Transverse colon (tissue), 4 donors: ENCODE measurements around the gene TNFSF11. TPM values are rescaled to one million over a fixed set of nuclear protein-coding genes. Genes with fewer than 3 reads are reported as not detected.

Experiments
- DNase-seq: peaks from one replicate; pipeline ENCODE4 v3.0.0-alpha.2; 2019
- H3K27ac ChIP-seq, 4 donors: fragments of 200-600 bp; sonication (generic); 2 replicates each; pipeline ENCODE4 v1.5.1; 2016 to 2018; ENCODE audit warnings: inconsistent platforms in 4 of 4
- H3K27me3 ChIP-seq: fragments of 200-600 bp; sonication (generic); 2 replicates; pipeline ENCODE4 v1.5.1; 2017; ENCODE audit warnings: inconsistent platforms
- H3K36me3 ChIP-seq, 4 donors: fragments of 200-600 bp; sonication (generic); 2 replicates each; pipeline ENCODE4 v1.5.1; 2017 to 2019; ENCODE audit warnings: inconsistent platforms in 4 of 4
- H3K4me1 ChIP-seq, 4 donors: fragments of 200-600 bp; sonication (generic); 2 replicates each; pipeline ENCODE4 v1.5.1; 2017 to 2020; ENCODE audit warnings: inconsistent platforms in 4 of 4
- H3K4me3 ChIP-seq, 4 donors: fragments of 200-600 bp; sonication (generic); 1 replicate in 1 of 4; 2 replicates in 3 of 4; pipeline versions ENCODE4 v1.5.1 to v1.6.1; 2017 to 2019; ENCODE audit warnings: inconsistent platforms in 4 of 4
- H3K9me3 ChIP-seq, 2 donors: fragments of 200-600 bp; sonication (generic); 2 replicates each; pipeline ENCODE4 v1.5.1; 2017 to 2019; ENCODE audit warnings: inconsistent platforms in 2 of 2
- CTCF ChIP-seq, 5 experiments: fragments of 200-600 bp in 3 of 5; fragments of 450-650 bp in 2 of 5; sonication (generic) in 3 of 5; IDR thresholded peaks; 1 replicate in 2 of 5; 2 replicates in 3 of 5; pipeline ENCODE4 v1.5.1; 2016 to 2017; ENCODE audit warnings: antibody characterized with exemption in 5 of 5, inconsistent platforms in 3 of 5, mild to moderate bottlenecking in 2 of 5, moderate library complexity in 1 of 5
- EP300 ChIP-seq: sonication (generic); formaldehyde crosslinking; IDR thresholded peaks from one replicate; pipeline ENCODE4 v1.6.1; 2017; ENCODE audit warnings: antibody characterized with exemption, low read depth
- POLR2A ChIP-seq: fragments of 450-650 bp; IDR thresholded peaks from one replicate; pipeline ENCODE4 v1.6.1; 2016; ENCODE audit warnings: antibody characterized with exemption, mild to moderate bottlenecking, moderate library complexity
- POLR2AphosphoS5 ChIP-seq, 3 donors: sonication (generic); formaldehyde crosslinking; IDR thresholded peaks; one replicate each; pipeline ENCODE4 v1.6.1; 2016; ENCODE audit warnings: antibody characterized with exemption in 3 of 3
- WGBS, 2 donors: methylation state at CpG; one replicate each; pipeline ENCODE4 v1.1.5; 2018; ENCODE audit warnings: low coverage in 1 of 2; 5-methylcytosine and 5-hydroxymethylcytosine counted together
- in situ Hi-C, 4 donors: fragments of 200-750 bp; cut with MboI; loops; one replicate each; pipeline versions ENCODE4 v1.15.0 to v1.15.1; 2017; ENCODE audit warnings: low sequenced_read_pairs in 3 of 4, low pct_ligation_motif_present in 1 of 4, low pct_unique_long_range_greater_than_20kb in 1 of 4
- intact Hi-C: fragments of 100-400 bp; cut with DNase I; formaldehyde crosslinking; loops from one replicate; pipeline ENCODE4 v1.15.1; 2023; ENCODE audit warnings: low total_unique reads
- total RNA-seq, 4 donors: library from RNA; depleted of rRNA; stranded (reverse); fragments of >200 nt; gene quantifications; one replicate each; pipeline ENCODE4 v1.1.0, GENCODE V29; 2016

The TNFSF11 gene
- total RNA-seq, 4 donors from 2014 or later = 0.79 TPM; not detected in 3

GRCh38 chr13:42626176-42626860, 52.4 kb downstream of the TNFSF11 start:
- Histone ChIP-seq H3K36me3 (no peaks in the 10 kb centered on the region), H3K27ac (no peak overlapping the region), H3K9me3 (no peaks in the 10 kb centered on the region), H3K4me1 (no peaks in the 10 kb centered on the region), H3K27me3 (no peaks in the 10 kb centered on the region), H3K4me3 (no peak overlapping the region)
- in situ Hi-C loops (no loop called here), intact Hi-C loops (no loop called here)
- no peak for TF ChIP-seq CTCF (IDR thresholded peaks at IDR 0.05)
- no peak for TF ChIP-seq EP300
- TF ChIP-seq POLR2AphosphoS5 (IDR thresholded peaks at IDR 0.05) = no peak
- TF ChIP-seq POLR2A = no peak
- WGBS, 2 donors = 90 to 96% methylated on average over 3 to 5 of the region's 5 CpGs
- no peak for DNase-seq

- H3K36me3 ChIP-seq = no peaks in the 10 kb centered on the region
- TF ChIP-seq POLR2A = no peak
- no peak for TF ChIP-seq POLR2AphosphoS5 (IDR thresholded peaks at IDR 0.05)
- no peak for TF ChIP-seq EP300
- TF ChIP-seq CTCF (IDR thresholded peaks at IDR 0.05) = no peak
- no peak for DNase-seq
- intact Hi-C loops = no loop called here
- no peak overlapping the region for H3K27ac ChIP-seq
- in situ Hi-C loops = no loop called here
- H3K27me3 ChIP-seq = no peaks in the 10 kb centered on the region
- H3K4me1 ChIP-seq = no peaks in the 10 kb centered on the region
- H3K9me3 ChIP-seq = no peaks in the 10 kb centered on the region
- no peak overlapping the region for H3K4me3 ChIP-seq
- 83 to 84% methylated on average over 5 of the region's 5 CpGs for WGBS, 2 donors
These were observed 54.7 kb downstream of the TNFSF11 start for GRCh38 chr13:42628666-42629065.

- Histone ChIP-seq H3K27ac (no peak overlapping the region), H3K36me3 (no peaks in the 10 kb centered on the region), H3K27me3 (no peaks in the 10 kb centered on the region), H3K4me3 (no peak overlapping the region), H3K4me1 (no peaks in the 10 kb centered on the region), H3K9me3 (no peaks in the 10 kb centered on the region)
- no peak for TF ChIP-seq CTCF (IDR thresholded peaks at IDR 0.05)
- TF ChIP-seq EP300 = no peak
- TF ChIP-seq POLR2A = no peak
- in situ Hi-C loops (no loop called here), intact Hi-C loops (no loop called here)
- 63 to 83% methylated on average over 1 of the region's 1 CpG for WGBS, 2 donors
- DNase-seq = no peak
These were observed 57.2 kb downstream of the TNFSF11 start for GRCh38 chr13:42631181-42631580.

- no peak for DNase-seq
- no peaks in the 10 kb centered on the region for H3K9me3 ChIP-seq
- no peak overlapping the region for H3K4me3 ChIP-seq
- H3K27me3 ChIP-seq = no peaks in the 10 kb centered on the region
- H3K27ac ChIP-seq = no peak overlapping the region
- H3K36me3 ChIP-seq = no peaks in the 10 kb centered on the region
- TF ChIP-seq CTCF (IDR thresholded peaks at IDR 0.05) = no peak
- intact Hi-C loops = no loop called here
- no peaks in the 10 kb centered on the region for H3K4me1 ChIP-seq
- in situ Hi-C loops = no loop called here
These were observed 59.5 kb downstream of the TNFSF11 start for GRCh38 chr13:42633495-42633894.
